ENCODE results near the gene IDH3G.

Gene IDH3G

DNA sequence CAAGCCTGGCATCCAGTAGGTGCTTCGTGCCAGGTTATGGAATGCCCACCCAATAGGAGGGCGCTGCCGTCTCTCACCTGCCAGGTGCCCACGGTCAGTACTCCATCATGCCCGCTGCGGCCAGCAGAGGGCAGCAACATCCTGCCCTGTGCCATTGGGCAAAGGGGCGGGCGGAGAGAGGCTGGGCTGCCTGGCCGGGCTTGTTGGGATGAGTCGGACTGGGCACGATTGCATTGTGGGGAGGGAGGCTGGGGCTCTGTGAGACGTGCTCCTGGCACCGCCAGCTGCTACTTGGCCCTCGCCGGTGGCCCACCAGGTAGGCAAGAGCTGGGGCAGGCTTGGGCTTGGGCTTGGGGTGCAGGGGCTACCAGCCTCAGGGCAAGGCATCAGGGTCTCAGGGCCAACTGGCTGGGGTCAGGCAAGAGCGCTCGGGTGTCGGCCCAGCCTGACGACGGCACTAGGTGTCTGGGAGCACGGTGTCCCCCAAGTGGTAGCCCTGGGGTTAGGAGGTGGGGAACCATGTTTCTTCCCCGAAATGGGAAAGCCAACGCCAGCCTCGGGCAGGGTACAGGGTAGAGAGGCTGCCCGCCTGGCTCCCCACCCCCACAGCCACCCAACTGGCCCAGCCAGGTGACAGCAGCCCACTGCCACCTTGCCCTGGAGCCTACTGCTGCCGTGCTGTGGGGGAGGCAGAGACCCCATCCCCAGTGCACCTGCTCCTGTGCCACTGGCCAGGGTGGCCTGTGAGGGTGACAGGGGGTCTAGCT is 30.0 kb downstream of the IDH3G start, which contains the start of gene PLXNB3:
Gene PLXNB3 (plus strand): TSS at position 261 of the 767 bp plus-strand sequence. CDS start 1,287 bp downstream, outside the sequence.
- H3K27me3 ChIP-seq (ENCODE audit: insufficient read depth, low read depth), result no peaks in the 10 kb centered on the region
- no peak within 1 kb of the TSS for H3K27ac ChIP-seq
- H3K4me2 ChIP-seq, result no peak within 1 kb of the TSS; the same call in 1 of the 2 replicates
- no peaks in the 10 kb centered on the region for H3K36me3 ChIP-seq (ENCODE audit: insufficient read depth)
- no peak within 1 kb of the TSS for H3K9ac ChIP-seq
- TF ChIP-seq, protein P1, sequence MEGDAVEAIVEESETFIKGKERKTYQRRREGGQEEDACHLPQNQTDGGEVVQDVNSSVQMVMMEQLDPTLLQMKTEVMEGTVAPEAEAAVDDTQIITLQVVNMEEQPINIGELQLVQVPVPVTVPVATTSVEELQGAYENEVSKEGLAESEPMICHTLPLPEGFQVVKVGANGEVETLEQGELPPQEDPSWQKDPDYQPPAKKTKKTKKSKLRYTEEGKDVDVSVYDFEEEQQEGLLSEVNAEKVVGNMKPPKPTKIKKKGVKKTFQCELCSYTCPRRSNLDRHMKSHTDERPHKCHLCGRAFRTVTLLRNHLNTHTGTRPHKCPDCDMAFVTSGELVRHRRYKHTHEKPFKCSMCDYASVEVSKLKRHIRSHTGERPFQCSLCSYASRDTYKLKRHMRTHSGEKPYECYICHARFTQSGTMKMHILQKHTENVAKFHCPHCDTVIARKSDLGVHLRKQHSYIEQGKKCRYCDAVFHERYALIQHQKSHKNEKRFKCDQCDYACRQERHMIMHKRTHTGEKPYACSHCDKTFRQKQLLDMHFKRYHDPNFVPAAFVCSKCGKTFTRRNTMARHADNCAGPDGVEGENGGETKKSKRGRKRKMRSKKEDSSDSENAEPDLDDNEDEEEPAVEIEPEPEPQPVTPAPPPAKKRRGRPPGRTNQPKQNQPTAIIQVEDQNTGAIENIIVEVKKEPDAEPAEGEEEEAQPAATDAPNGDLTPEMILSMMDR (conservative IDR thresholded peaks at IDR 0.05; ENCODE audit: low read depth, low read length), result peak; percentile 84
- H3K79me2 ChIP-seq (ENCODE audit: insufficient read depth, low read depth), result no peaks in the 10 kb centered on the region
- H4K20me1 ChIP-seq (ENCODE audit: insufficient read depth), result no peaks in the 10 kb centered on the region
- no peak within 1 kb of the TSS for H3K4me3 ChIP-seq (IDR thresholded peaks at IDR 0.05; ENCODE audit: insufficient read depth, low read depth, low read length)
- no peaks in the 10 kb centered on the region for H3K4me1 ChIP-seq (ENCODE audit: low read depth, poor library complexity, severe bottlenecking)
- H2AFZ ChIP-seq (ENCODE audit: low read depth), result peak within 1 kb of the TSS; percentile 30; the same call in 1 of the 2 replicates

DNA sequence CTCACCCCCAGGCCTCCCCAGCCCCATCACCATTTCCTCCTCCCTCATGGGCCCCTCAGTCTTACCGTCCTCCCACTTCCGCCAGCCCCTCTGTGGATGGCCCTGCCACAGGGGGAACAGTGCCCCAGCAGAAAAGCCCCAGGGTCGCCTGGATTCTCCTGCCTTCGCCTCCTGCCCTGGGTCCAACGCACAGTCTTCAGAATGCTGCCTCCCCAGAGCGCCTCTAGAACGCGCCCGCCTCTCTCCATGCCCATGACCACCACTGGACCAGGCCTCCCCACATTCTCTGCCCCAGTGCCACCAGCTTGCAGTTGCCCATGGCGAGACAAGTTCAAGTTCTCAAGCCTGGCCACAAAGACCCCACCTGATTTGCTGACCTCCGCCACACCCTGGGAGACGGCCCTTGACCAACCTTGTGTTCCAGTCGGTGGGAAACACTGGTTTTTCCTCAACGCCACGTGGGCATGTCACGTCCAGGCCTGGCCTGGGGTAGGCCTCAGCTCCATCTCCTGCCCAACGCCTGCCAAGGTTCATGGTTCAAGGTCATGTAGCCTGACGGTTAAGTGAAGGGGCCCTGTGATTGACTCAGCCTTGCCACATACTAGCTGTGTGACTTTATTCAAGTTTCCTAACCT is 30.8 kb downstream of the IDH3G start:
- Histone ChIP-seq H3K4me2 (no peak overlapping the region), H3K79me2 (ENCODE audit: insufficient read depth, low read depth) (no peaks in the 10 kb centered on the region), H3K27ac (no peak overlapping the region), H3K27me3 (ENCODE audit: insufficient read depth, low read depth) (no peaks in the 10 kb centered on the region), H4K20me1 (ENCODE audit: insufficient read depth) (no peaks in the 10 kb centered on the region), H3K4me1 (ENCODE audit: low read depth, poor library complexity, severe bottlenecking) (no peaks in the 10 kb centered on the region), H3K36me3 (ENCODE audit: insufficient read depth) (no peaks in the 10 kb centered on the region), H3K9ac (no peak overlapping the region), H3K4me3 (IDR thresholded peaks at IDR 0.05; ENCODE audit: insufficient read depth, low read depth, low read length) (no peak overlapping the region), H2AFZ (ENCODE audit: low read depth) (no peak overlapping the region)
- TF ChIP-seq, protein P1 (conservative IDR thresholded peaks at IDR 0.05; ENCODE audit: low read depth, low read length), result no peak

DNA sequence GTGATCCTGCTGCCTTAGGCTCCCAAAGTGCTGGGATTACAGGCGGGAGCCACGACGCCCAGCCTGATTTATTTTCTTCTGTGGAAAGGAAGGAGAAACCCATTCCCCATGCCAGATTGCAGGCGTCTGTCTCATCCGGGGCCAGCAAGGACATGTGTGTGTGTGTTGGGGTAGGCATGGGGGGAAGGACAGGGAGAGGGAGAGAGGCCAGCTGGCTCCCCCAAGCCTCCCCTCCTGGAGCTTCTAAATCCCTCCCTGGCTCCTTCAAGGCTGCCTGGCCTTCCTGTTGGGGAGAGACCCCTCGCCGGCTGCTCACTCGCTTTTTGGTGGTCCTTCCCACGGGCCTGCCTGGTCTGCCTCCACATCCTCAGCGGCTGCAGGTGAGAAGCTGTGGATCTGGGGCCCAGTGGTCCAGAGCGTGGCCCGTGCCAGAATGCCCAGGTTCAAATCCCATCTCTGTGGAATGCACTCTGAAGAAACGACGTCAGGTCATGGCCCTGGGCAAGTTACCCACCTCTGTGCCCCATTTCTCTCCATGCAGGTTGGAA is 31.5 kb downstream of the IDH3G start:
- no peak overlapping the region for H2AFZ ChIP-seq (ENCODE audit: low read depth)
- no peaks in the 10 kb centered on the region for H3K79me2 ChIP-seq (ENCODE audit: insufficient read depth, low read depth)
- no peaks in the 10 kb centered on the region for H3K4me1 ChIP-seq (ENCODE audit: low read depth, poor library complexity, severe bottlenecking)
- H3K36me3 ChIP-seq (ENCODE audit: insufficient read depth), result no peaks in the 10 kb centered on the region
- no peak overlapping the region for H3K9ac ChIP-seq
- no peak overlapping the region for H3K27ac ChIP-seq
- H3K4me2 ChIP-seq, result no peak overlapping the region
- no peaks in the 10 kb centered on the region for H3K27me3 ChIP-seq (ENCODE audit: insufficient read depth, low read depth)
- TF ChIP-seq, protein P1 (conservative IDR thresholded peaks at IDR 0.05; ENCODE audit: low read depth, low read length), result no peak
- H4K20me1 ChIP-seq (ENCODE audit: insufficient read depth), result no peaks in the 10 kb centered on the region
- no peak overlapping the region for H3K4me3 ChIP-seq (IDR thresholded peaks at IDR 0.05; ENCODE audit: insufficient read depth, low read depth, low read length)

DNA sequence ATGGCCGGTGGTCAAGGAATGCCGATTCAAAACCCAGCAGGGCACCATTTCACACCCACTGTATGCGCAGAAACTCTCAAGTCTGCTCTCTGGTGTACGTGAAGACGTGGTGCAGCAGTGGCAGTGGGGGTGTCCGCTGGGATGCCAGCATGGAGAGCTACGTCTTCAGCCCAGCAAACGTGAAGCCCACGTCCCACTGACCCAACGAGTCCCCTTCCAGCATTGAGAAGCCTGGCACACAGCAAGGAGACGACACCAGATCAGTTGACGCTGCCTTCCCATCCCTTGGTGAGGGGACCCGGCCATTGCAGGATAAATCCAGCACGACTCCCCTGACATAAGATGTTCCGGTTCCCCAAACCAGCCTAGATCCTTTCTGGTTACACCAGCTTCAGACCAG is 32.3 kb downstream of the IDH3G start:
- H3K4me1 ChIP-seq (ENCODE audit: low read depth, poor library complexity, severe bottlenecking), result no peaks in the 10 kb centered on the region
- H3K4me3 ChIP-seq (IDR thresholded peaks at IDR 0.05; ENCODE audit: insufficient read depth, low read depth, low read length), result no peak overlapping the region
- H2AFZ ChIP-seq (ENCODE audit: low read depth), result no peak overlapping the region
- no peaks in the 10 kb centered on the region for H3K79me2 ChIP-seq (ENCODE audit: insufficient read depth, low read depth)
- no peak overlapping the region for H3K4me2 ChIP-seq
- no peaks in the 10 kb centered on the region for H3K36me3 ChIP-seq (ENCODE audit: insufficient read depth)
- TF ChIP-seq, protein P1 (conservative IDR thresholded peaks at IDR 0.05; ENCODE audit: low read depth, low read length), result no peak
- no peaks in the 10 kb centered on the region for H3K27me3 ChIP-seq (ENCODE audit: insufficient read depth, low read depth)
- H3K9ac ChIP-seq, result no peak overlapping the region
- H4K20me1 ChIP-seq (ENCODE audit: insufficient read depth), result no peaks in the 10 kb centered on the region
- no peak overlapping the region for H3K27ac ChIP-seq

All from KMS-11 (cell line).